Measurements from ENCODE around the gene SPTLC3. TPM values are rescaled to one million over a fixed set of nuclear protein-coding genes. Genes with fewer than 3 reads are reported as not detected.

The SPTLC3 gene
- total and polyA plus RNA-seq, 5 donors from 2014 or later: 0.12 to 0.54 (median 0.13) TPM; not detected in 2

DNA sequence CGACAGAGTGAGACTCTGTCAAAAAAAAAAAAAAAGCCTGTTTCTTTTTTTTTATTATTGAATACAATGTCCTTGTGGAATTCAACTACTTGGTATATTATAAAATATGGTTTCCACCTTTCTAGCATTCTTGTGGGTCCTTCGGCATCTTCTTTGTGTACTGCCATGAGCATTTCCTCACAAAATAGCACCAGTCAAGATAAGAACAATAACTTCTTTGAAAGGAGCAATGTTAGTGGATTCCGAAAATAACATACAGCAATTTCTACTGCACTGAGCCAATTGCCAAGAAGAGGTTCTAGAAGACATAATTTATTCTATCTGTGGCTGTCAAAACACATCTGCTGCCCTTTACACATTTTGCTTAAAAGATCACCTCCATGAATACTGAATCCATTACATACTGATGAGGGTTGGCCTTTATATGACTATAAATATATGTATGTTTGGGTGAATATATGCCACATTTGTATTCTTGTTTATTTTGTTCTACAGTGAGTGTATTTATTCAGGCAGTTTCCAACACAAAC lies 19.1 kb upstream of the SPTLC3 start:
- no peaks in the 10 kb centered on the region for H3K36me3 Mint-ChIP-seq
- peaks cover 0 to 6% (median 2%) of the 10 kb centered on the region in 7 donors for H3K9me3 Mint-ChIP-seq
- peaks cover 0 to 3% of the 10 kb centered on the region in 2 experiments for H3K9me3 ChIP-seq (ENCODE audit: control insufficient read depth in 2 of 2, low read length in 2 of 2)

DNA sequence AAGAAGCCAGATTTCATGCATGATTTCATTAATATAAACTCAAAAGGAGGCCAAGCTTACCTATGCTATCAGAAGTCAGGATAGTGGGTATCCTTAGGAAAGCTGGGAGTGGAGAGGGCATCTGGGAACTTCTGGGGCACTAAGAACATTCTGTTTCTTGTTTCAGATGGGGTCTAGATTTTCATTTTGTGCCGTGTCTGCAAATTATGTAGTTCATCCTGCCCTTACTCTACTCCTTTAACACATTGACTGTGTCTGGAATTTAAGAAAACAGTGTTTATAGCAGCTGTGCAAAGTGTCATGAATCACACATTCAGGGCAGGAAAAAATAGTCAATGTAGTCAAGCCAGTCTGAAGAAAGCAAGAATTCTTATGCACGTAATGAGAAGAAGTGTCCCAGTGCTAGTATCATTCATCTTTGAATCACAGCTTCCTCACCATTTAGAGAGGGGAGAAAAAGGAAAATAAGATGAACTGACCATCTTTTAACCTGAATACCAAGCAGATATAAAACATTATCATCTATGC lies 11.6 kb upstream of the SPTLC3 start:
- Mint-ChIP-seq H3K4me3 (no peak overlapping the region), H3K9me3 (peaks cover 2 to 9% (median 4%) of the 10 kb centered on the region in 7 donors)
- H3K36me3 ChIP-seq (ENCODE audit: control insufficient read depth, insufficient read depth, low read length): no peaks in the 10 kb centered on the region

More for the DNA sequence above, 19.1 kb upstream of the SPTLC3 start:
- no peak overlapping the region for H3K27ac ChIP-seq (ENCODE audit: insufficient read depth, low read length, poor library complexity, severe bottlenecking)
- no peaks in the 10 kb centered on the region for H3K36me3 ChIP-seq (ENCODE audit: control insufficient read depth, insufficient read depth, low read length)
- ATAC-seq (ENCODE audit: low read depth in 2 of 2): no peak
- no peaks in the 10 kb centered on the region for H3K27me3 Mint-ChIP-seq
- no peak overlapping the region for H3K27ac Mint-ChIP-seq
- no peaks in the 10 kb centered on the region for H3K4me1 ChIP-seq (ENCODE audit: control insufficient read depth, insufficient read depth, low read length, poor library complexity, severe bottlenecking)
- H3K27me3 ChIP-seq (ENCODE audit: control insufficient read depth, insufficient read depth, low read length): no peaks in the 10 kb centered on the region
- DNase-seq: no peak
- H3K4me1 Mint-ChIP-seq: no peaks in the 10 kb centered on the region
- no peak overlapping the region for H3K4me3 Mint-ChIP-seq
- H3K4me3 ChIP-seq (ENCODE audit: low read depth, low read length): no peak overlapping the region

DNA sequence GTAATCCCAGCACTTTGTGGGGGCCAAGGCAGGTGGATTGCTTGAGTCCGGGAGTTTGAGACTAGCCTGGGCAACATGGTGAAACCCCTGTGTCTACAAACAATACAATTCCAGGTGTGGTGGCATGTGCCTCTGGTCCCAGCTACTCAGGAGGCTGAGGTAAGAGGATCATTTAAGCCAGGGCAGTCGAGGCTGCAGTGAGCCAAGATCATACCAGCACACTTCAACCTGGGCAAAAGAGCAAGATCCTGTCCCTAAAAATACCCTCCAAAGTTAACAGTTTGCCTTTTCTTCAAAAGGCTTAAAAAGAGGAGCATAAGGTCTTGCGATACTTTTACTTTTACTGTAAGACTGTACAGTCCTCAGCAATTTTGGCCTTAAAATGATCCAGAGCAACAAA lies 10.7 kb upstream of the SPTLC3 start:
- H3K4me1 ChIP-seq (ENCODE audit: control insufficient read depth, insufficient read depth, low read length, poor library complexity, severe bottlenecking): no peaks in the 10 kb centered on the region
- Mint-ChIP-seq H3K4me1 (no peaks in the 10 kb centered on the region), H3K27me3 (no peaks in the 10 kb centered on the region), H3K36me3 (no peaks in the 10 kb centered on the region), H3K27ac (no peak overlapping the region), H3K9me3 (peaks cover 0 to 11% (median 4%) of the 10 kb centered on the region in 7 donors), H3K4me3 (no peak overlapping the region)
- no peaks in the 10 kb centered on the region for H3K36me3 ChIP-seq (ENCODE audit: control insufficient read depth, insufficient read depth, low read length)
- no peaks in the 10 kb centered on the region for H3K9me3 ChIP-seq (ENCODE audit: control insufficient read depth in 2 of 2, low read length in 2 of 2)
- H3K27ac ChIP-seq (ENCODE audit: insufficient read depth, low read length, poor library complexity, severe bottlenecking): no peak overlapping the region
- no peaks in the 10 kb centered on the region for H3K27me3 ChIP-seq (ENCODE audit: control insufficient read depth, insufficient read depth, low read length)
- no peak for DNase-seq
- no peak overlapping the region for H3K4me3 ChIP-seq (ENCODE audit: low read depth, low read length)
- ATAC-seq (ENCODE audit: low read depth in 2 of 2): no peak

More for the DNA sequence above, 11.6 kb upstream of the SPTLC3 start:
- ATAC-seq (ENCODE audit: low read depth in 2 of 2): no peak
- H3K4me3 ChIP-seq (ENCODE audit: low read depth, low read length): no peak overlapping the region
- Mint-ChIP-seq H3K27ac (peak overlapping the region in 1 of 3 donors; percentile 3), H3K27me3 (no peaks in the 10 kb centered on the region), H3K4me1 (no peaks in the 10 kb centered on the region), H3K36me3 (no peaks in the 10 kb centered on the region)
- no peaks in the 10 kb centered on the region for H3K27me3 ChIP-seq (ENCODE audit: control insufficient read depth, insufficient read depth, low read length)
- no peak overlapping the region for H3K27ac ChIP-seq (ENCODE audit: insufficient read depth, low read length, poor library complexity, severe bottlenecking)
- no peak for DNase-seq
- H3K9me3 ChIP-seq (ENCODE audit: control insufficient read depth in 2 of 2, low read length in 2 of 2): no peaks in the 10 kb centered on the region
- H3K4me1 ChIP-seq (ENCODE audit: control insufficient read depth, insufficient read depth, low read length, poor library complexity, severe bottlenecking): no peaks in the 10 kb centered on the region

DNA sequence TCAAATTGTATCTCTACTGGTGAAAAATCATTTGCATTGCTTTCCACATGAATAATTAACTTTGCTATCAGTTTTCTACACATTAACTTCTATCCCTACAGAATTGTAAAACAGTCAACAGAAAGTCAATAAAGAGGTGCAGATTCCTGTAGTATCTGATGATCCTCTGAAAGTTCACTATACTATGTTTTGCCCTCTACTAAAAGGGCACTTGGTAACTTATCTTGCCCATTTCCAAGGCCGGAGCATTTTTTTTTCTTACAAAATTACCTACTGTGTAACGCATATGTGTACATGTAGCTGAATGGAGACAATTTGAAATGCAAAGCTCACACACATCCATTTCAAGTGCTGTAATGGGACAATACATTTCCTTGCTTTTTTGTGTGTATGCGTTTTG lies 9.6 kb upstream of the SPTLC3 start:
- H3K27me3 Mint-ChIP-seq: no peaks in the 10 kb centered on the region
- Histone ChIP-seq H3K4me3 (ENCODE audit: low read depth, low read length) (no peak overlapping the region), H3K36me3 (ENCODE audit: control insufficient read depth, insufficient read depth, low read length) (no peaks in the 10 kb centered on the region), H3K27me3 (ENCODE audit: control insufficient read depth, insufficient read depth, low read length) (no peaks in the 10 kb centered on the region), H3K27ac (ENCODE audit: insufficient read depth, low read length, poor library complexity, severe bottlenecking) (no peak overlapping the region), H3K4me1 (ENCODE audit: control insufficient read depth, insufficient read depth, low read length, poor library complexity, severe bottlenecking) (no peaks in the 10 kb centered on the region), H3K9me3 (ENCODE audit: control insufficient read depth in 2 of 2, low read length in 2 of 2) (no peaks in the 10 kb centered on the region)
- no peaks in the 10 kb centered on the region for H3K36me3 Mint-ChIP-seq
- no peaks in the 10 kb centered on the region for H3K4me1 Mint-ChIP-seq
- no peak for DNase-seq
- H3K27ac Mint-ChIP-seq: no peak overlapping the region
- H3K9me3 Mint-ChIP-seq: peaks cover 0 to 11% (median 2%) of the 10 kb centered on the region in 7 donors
- no peak overlapping the region for H3K4me3 Mint-ChIP-seq
- ATAC-seq (ENCODE audit: low read depth in 2 of 2): no peak

DNA sequence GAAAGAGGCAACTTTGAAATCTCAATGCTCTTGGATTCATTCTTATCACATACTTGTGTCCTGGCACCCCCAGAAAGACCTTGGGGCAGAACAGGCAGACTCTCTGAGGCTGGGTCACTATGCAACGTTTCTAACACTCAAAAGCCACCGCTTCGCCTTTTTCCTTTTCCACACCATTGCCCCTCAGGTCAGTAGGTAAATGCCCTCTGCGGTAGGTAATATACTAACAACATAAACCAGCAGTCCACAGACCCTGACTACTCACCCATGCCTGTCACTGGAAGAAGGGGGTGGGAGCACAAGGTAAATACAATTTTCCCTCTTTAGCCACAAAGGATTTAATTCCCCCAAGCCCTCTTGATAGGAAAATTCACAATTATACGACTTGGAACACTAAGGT lies 6.5 kb upstream of the SPTLC3 start:
- H3K27me3 ChIP-seq (ENCODE audit: control insufficient read depth, insufficient read depth, low read length): no peaks in the 10 kb centered on the region
- H3K27me3 Mint-ChIP-seq: no peaks in the 10 kb centered on the region
- DNase-seq: no peak
- H3K4me1 Mint-ChIP-seq: no peaks in the 10 kb centered on the region
- H3K4me3 Mint-ChIP-seq: no peak overlapping the region
- no peak overlapping the region for H3K27ac ChIP-seq (ENCODE audit: insufficient read depth, low read length, poor library complexity, severe bottlenecking)
- H3K9me3 Mint-ChIP-seq: peaks cover 0 to 10% (median 0%) of the 10 kb centered on the region in 7 donors
- no peak overlapping the region for H3K27ac Mint-ChIP-seq
- H3K4me3 ChIP-seq (ENCODE audit: low read depth, low read length): no peak overlapping the region
- ATAC-seq (ENCODE audit: low read depth in 2 of 2): no peak
- H3K36me3 Mint-ChIP-seq: no peaks in the 10 kb centered on the region
- no peaks in the 10 kb centered on the region for H3K9me3 ChIP-seq (ENCODE audit: control insufficient read depth in 2 of 2, low read length in 2 of 2)
- no peaks in the 10 kb centered on the region for H3K36me3 ChIP-seq (ENCODE audit: control insufficient read depth, insufficient read depth, low read length)
- H3K4me1 ChIP-seq (ENCODE audit: control insufficient read depth, insufficient read depth, low read length, poor library complexity, severe bottlenecking): no peaks in the 10 kb centered on the region

DNA sequence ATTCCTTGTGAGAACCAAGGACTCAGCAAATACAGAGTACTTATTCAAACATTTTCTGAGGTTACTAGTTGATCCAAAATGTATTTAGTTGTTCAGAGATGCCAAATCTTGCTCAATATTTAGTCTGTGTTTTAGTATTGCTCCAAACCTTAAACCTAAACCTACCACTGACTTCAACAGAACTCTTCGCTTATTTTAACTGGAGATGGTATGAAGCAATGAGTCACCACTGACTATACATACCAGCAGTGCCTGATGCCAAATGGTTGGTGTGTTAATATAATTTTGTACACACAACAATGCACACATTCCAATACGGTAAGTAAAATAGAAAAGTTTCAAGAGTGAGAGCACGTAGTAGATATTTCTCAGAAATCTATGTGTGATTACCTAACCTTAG lies 1.9 kb upstream of the SPTLC3 start:
- no peaks in the 10 kb centered on the region for H3K27me3 Mint-ChIP-seq
- DNase-seq (no peak), ATAC-seq (ENCODE audit: low read depth in 2 of 2) (no peak)
- Histone ChIP-seq H3K36me3 (ENCODE audit: control insufficient read depth, insufficient read depth, low read length) (no peaks in the 10 kb centered on the region), H3K27me3 (ENCODE audit: control insufficient read depth, insufficient read depth, low read length) (no peaks in the 10 kb centered on the region), H3K9me3 (ENCODE audit: control insufficient read depth in 2 of 2, low read length in 2 of 2) (no peaks in the 10 kb centered on the region), H3K27ac (ENCODE audit: insufficient read depth, low read length, poor library complexity, severe bottlenecking) (no peak overlapping the region), H3K4me1 (ENCODE audit: control insufficient read depth, insufficient read depth, low read length, poor library complexity, severe bottlenecking) (no peaks in the 10 kb centered on the region), H3K4me3 (ENCODE audit: low read depth, low read length) (no peak overlapping the region)
- H3K4me3 Mint-ChIP-seq: no peak overlapping the region
- H3K9me3 Mint-ChIP-seq: peaks cover 0 to 6% (median 0%) of the 10 kb centered on the region in 7 donors
- no peak overlapping the region for H3K27ac Mint-ChIP-seq
- H3K36me3 Mint-ChIP-seq: no peaks in the 10 kb centered on the region
- H3K4me1 Mint-ChIP-seq: peaks cover 0 to 25% (median 3%) of the 10 kb centered on the region in 4 donors

DNA sequence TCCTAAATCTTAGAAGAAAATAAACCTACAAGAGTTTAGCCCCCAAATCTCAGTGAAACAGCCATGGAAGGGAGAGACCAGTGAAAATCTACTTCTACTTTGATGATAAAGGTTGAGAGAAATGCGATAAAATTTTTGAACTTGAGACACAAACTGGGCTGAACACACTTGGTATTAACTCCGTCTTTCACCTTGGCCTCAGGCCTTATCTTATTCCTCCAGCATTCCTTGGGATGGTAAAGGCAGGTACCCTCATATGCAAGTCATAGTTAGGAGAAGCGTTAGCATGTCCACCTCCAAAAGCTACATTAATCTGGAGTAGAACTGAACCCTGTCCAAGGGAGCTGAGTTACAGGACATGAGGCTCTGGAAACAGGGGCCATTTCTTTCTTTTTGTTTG lies 1.2 kb upstream of the SPTLC3 start:
- Histone ChIP-seq H3K27me3 (ENCODE audit: control insufficient read depth, insufficient read depth, low read length) (no peaks in the 10 kb centered on the region), H3K27ac (ENCODE audit: insufficient read depth, low read length, poor library complexity, severe bottlenecking) (no peak overlapping the region), H3K4me1 (ENCODE audit: control insufficient read depth, insufficient read depth, low read length, poor library complexity, severe bottlenecking) (no peaks in the 10 kb centered on the region), H3K4me3 (ENCODE audit: low read depth, low read length) (no peak overlapping the region), H3K9me3 (ENCODE audit: control insufficient read depth in 2 of 2, low read length in 2 of 2) (no peaks in the 10 kb centered on the region), H3K36me3 (ENCODE audit: control insufficient read depth, insufficient read depth, low read length) (no peaks in the 10 kb centered on the region)
- no peak for ATAC-seq (ENCODE audit: low read depth in 2 of 2)
- Mint-ChIP-seq H3K9me3 (peaks cover 0 to 3% (median 0%) of the 10 kb centered on the region in 7 donors), H3K27ac (no peak overlapping the region), H3K4me3 (no peak overlapping the region), H3K4me1 (peaks cover 0 to 25% (median 3%) of the 10 kb centered on the region in 4 donors), H3K36me3 (no peaks in the 10 kb centered on the region), H3K27me3 (no peaks in the 10 kb centered on the region)
- no peak for DNase-seq

Measured in CD4-positive, CD25-positive, alpha-beta regulatory T cell (primary cell).